SK-N-SH (cell line): ENCODE results near the gene PDE6B. TPM values are rescaled to one million over a fixed set of nuclear protein-coding genes. Genes with fewer than 3 reads are reported as not detected.

ENCODE experiments used
- CTCF ChIA-PET: fragments of 300-600, 350-600 bp; formaldehyde crosslinking; extraction: SDS; loops from one replicate; lab custom pipeline; 2021; lab: Yijun Ruan, JAX
- POLR2A ChIA-PET: fragments of 350-600 bp; sonication (Branson Sonifier 250); formaldehyde crosslinking; extraction: SDS; loops from one replicate; lab custom pipeline; 2020; ENCODE audit warnings: antibody characterized with exemption, inconsistent platforms; lab: Yijun Ruan, JAX
- DNase-seq: peaks from one replicate; pipeline ENCODE4 v3.0.0; 2012
- H2AFZ ChIP-seq: fragments of 200-600 bp; sonication (generic); 2 replicates; pipeline ENCODE4 v1.8.1; 2016; ENCODE audit warnings: antibody characterized with exemption, mild to moderate bottlenecking, low read depth
- H3F3A ChIP-seq: fragments of 200-600 bp; sonication (generic); replicated peaks from 2 replicates; pipeline ENCODE3; 2016; ENCODE audit warnings: antibody characterized with exemption, mild to moderate bottlenecking; ENCODE audit not compliant: insufficient read depth
- H3K27ac ChIP-seq, 2 experiments: fragments of 200-500 bp in 1 of 2; fragments of 200-600 bp in 1 of 2; sonication (Bioruptor generic) in 1 of 2; sonication (generic), shearing (Covaris generic) in 1 of 2; 2 replicates each; pipeline versions ENCODE4 v1.5.1 to v1.6.1; 2014 to 2016; ENCODE audit warnings: low read depth in 2 of 2, inconsistent platforms in 1 of 2, low read length in 1 of 2, mild to moderate bottlenecking in 1 of 2, mixed read lengths in 1 of 2
- H3K27me3 ChIP-seq: fragments of 200-600 bp; sonication (generic), shearing (Covaris generic); 2 replicates; pipeline ENCODE4 v1.6.1; 2016; ENCODE audit warnings: mixed run types; ENCODE audit not compliant: insufficient read depth
- H3K36me3 ChIP-seq, 2 experiments: fragments of 200-500 bp in 1 of 2; fragments of 200-600 bp in 1 of 2; sonication (Bioruptor generic) in 1 of 2; sonication (generic) in 1 of 2; replicated peaks in 1 of 2; 2 replicates each; pipeline versions ENCODE3 to v1.5.1; 2014 to 2016; ENCODE audit warnings: low read length in 1 of 2, mild to moderate bottlenecking in 1 of 2; ENCODE audit not compliant: insufficient read depth in 2 of 2, control insufficient read depth in 1 of 2
- H3K4me1 ChIP-seq, 2 experiments: fragments of 200-500 bp in 1 of 2; fragments of 200-600 bp in 1 of 2; sonication (Bioruptor generic) in 1 of 2; sonication (generic), shearing (Covaris generic) in 1 of 2; 2 replicates each; pipeline versions ENCODE4 v1.5.1 to v1.6.1; 2014 to 2016; ENCODE audit warnings: low read depth in 1 of 2, low read length in 1 of 2, mixed run types in 1 of 2; ENCODE audit not compliant: insufficient read depth in 2 of 2, control insufficient read depth in 1 of 2
- H3K4me2 ChIP-seq: fragments of 200-600 bp; sonication (generic), shearing (Covaris generic); 2 replicates; pipeline ENCODE4 v1.6.1; 2017; ENCODE audit warnings: mixed run types
- H3K4me3 ChIP-seq, 2 experiments: fragments of 200-500 bp in 1 of 2; fragments of 200-600 bp in 1 of 2; sonication (Bioruptor generic) in 1 of 2; sonication (generic), shearing (Covaris generic) in 1 of 2; 2 replicates each; pipeline versions ENCODE4 v1.5.1 to v1.8.1; 2014 to 2016; ENCODE audit warnings: low read depth in 2 of 2, inconsistent platforms in 1 of 2, low read length in 1 of 2, mild to moderate bottlenecking in 1 of 2, mixed read lengths in 1 of 2, moderate library complexity in 1 of 2
- H3K79me2 ChIP-seq: fragments of 200-600 bp; sonication (generic); 2 replicates; pipeline ENCODE4 v1.8.1; 2017; ENCODE audit warnings: mild to moderate bottlenecking; ENCODE audit not compliant: insufficient read depth
- H3K9ac ChIP-seq: fragments of 200-600 bp; sonication (generic); 2 replicates; pipeline ENCODE4 v1.6.1; 2017; ENCODE audit warnings: mixed run types
- H3K9me2 ChIP-seq: fragments of 200-600 bp; sonication (generic); 2 replicates; pipeline ENCODE4 v1.6.1; 2017; ENCODE audit warnings: mixed run types
- H3K9me3 ChIP-seq: fragments of 200-600 bp; sonication (generic); 2 replicates; pipeline ENCODE4 v1.6.1; 2017; ENCODE audit warnings: mixed run types, mild to moderate bottlenecking, moderate library complexity
- H4K20me1 ChIP-seq: fragments of 200-600 bp; sonication (generic); 2 replicates; pipeline ENCODE4 v1.6.1; 2017; ENCODE audit warnings: mild to moderate bottlenecking, mixed run types; ENCODE audit not compliant: insufficient read depth
- CHD2 ChIP-seq: fragments of 150-350 bp; IDR thresholded peaks from 2 replicates; pipeline ENCODE4 v1.6.1; 2018; ENCODE audit warnings: low read length; ENCODE audit not compliant: partially characterized antibody
- CTCF ChIP-seq: fragments of 200-600 bp; sonication (generic); IDR thresholded peaks from 2 replicates; pipeline ENCODE4 v1.6.1; 2017; ENCODE audit warnings: antibody characterized with exemption, mild to moderate bottlenecking, moderate library complexity
- EP300 ChIP-seq, 2 experiments: IDR thresholded peaks; 2 replicates each; pipeline versions ENCODE4 v1.4.0 to v1.6.1; 2012; ENCODE audit warnings: borderline replicate concordance in 1 of 2, low read depth in 1 of 2, low read length in 1 of 2
- FOSL2 ChIP-seq: IDR thresholded peaks from 2 replicates; pipeline ENCODE4 v1.4.0; 2012; ENCODE audit warnings: low read depth, mild to moderate bottlenecking, moderate library complexity, borderline replicate concordance
- FOXM1 ChIP-seq: IDR thresholded peaks from 2 replicates; pipeline ENCODE4 v1.4.0; 2012; ENCODE audit warnings: low read depth, mild to moderate bottlenecking
- GATA2 ChIP-seq: sonication (generic); formaldehyde crosslinking; IDR thresholded peaks from 2 replicates; pipeline ENCODE4 v1.5.0; 2020; ENCODE audit warnings: mild to moderate bottlenecking, missing genetic modification reagents
- IRF3 ChIP-seq: fragments of 150-350 bp; IDR thresholded peaks from 2 replicates; pipeline ENCODE4 v1.6.1; 2016; ENCODE audit warnings: mild to moderate bottlenecking, low read depth, low read length
- JUND ChIP-seq: IDR thresholded peaks from 2 replicates; pipeline ENCODE4 v1.4.0; 2012
- MAX ChIP-seq: IDR thresholded peaks from 2 replicates; pipeline ENCODE4 v1.4.0; 2012; ENCODE audit warnings: low read depth
- NFIC ChIP-seq: IDR thresholded peaks from 2 replicates; pipeline ENCODE4 v1.4.0; 2012; ENCODE audit warnings: borderline replicate concordance
- PBX3 ChIP-seq: IDR thresholded peaks from 2 replicates; pipeline ENCODE4; 2012
- POLR2AphosphoS5 ChIP-seq: IDR thresholded peaks from 2 replicates; pipeline ENCODE4 v1.6.1; 2012; ENCODE audit warnings: low read depth, low read length
- RCOR1 ChIP-seq: fragments of 150-350 bp; IDR thresholded peaks from 2 replicates; pipeline ENCODE4 v1.6.1; 2017; ENCODE audit warnings: antibody characterized with exemption, low read length
- REST ChIP-seq: IDR thresholded peaks from 2 replicates; pipeline ENCODE4 v1.6.1; 2012; ENCODE audit warnings: mild to moderate bottlenecking, low read depth, low read length, moderate library complexity
- RFX5 ChIP-seq: IDR thresholded peaks from 2 replicates; pipeline ENCODE4 v1.6.1; 2012; ENCODE audit warnings: mild to moderate bottlenecking, improper control_type of control experiment, low read length
- RXRA ChIP-seq: IDR thresholded peaks from 2 replicates; pipeline ENCODE4 v1.4.0; 2012; ENCODE audit warnings: low read depth, mild to moderate bottlenecking, borderline replicate concordance
- SIN3A ChIP-seq: IDR thresholded peaks from 2 replicates; pipeline ENCODE4 v1.6.1; 2012; ENCODE audit warnings: low read depth, mild to moderate bottlenecking, low read length, moderate library complexity, borderline replicate concordance
- SMC3 ChIP-seq: IDR thresholded peaks from 2 replicates; pipeline ENCODE4 v1.6.1; 2012; ENCODE audit warnings: low read depth, low read length, improper control_type of control experiment
- TCF12 ChIP-seq: IDR thresholded peaks from 2 replicates; pipeline ENCODE4 v1.4.0; 2012
- USF1 ChIP-seq: IDR thresholded peaks from 2 replicates; pipeline ENCODE4 v1.4.0; 2012; ENCODE audit warnings: low read depth, borderline replicate concordance
- YY1 ChIP-seq: IDR thresholded peaks from 2 replicates; pipeline ENCODE4 v1.4.0; 2012; ENCODE audit warnings: low read depth, mild to moderate bottlenecking
- ZBTB33 ChIP-seq: IDR thresholded peaks from 2 replicates; pipeline ENCODE4 v1.4.0; 2012; ENCODE audit warnings: low read depth, borderline replicate concordance
- WGBS: methylation state at CpG from one replicate; pipeline ENCODE4 v1.1.6; 2017; ENCODE audit warnings: low lambda C conversion rate; 5-methylcytosine and 5-hydroxymethylcytosine counted together
- polyA plus RNA-seq, 3 experiments: library from polyadenylated mRNA; depleted of rRNA; stranded (reverse); fragments of >200 nt; gene quantifications; 2 replicates each; pipeline ENCODE4 v1.2.3, GENCODE V29; 2012

Gene PDE6B
- polyA plus RNA-seq, 1 of the 3 experiments (the other 2 are of a cell fraction), result 1.2 TPM

- H2AFZ ChIP-seq, result no peak overlapping the region
- H3K4me3 ChIP-seq, result peak overlapping the region; percentile 41 to 51; a peak in 3 of 4 replicates
- H3K9me2 ChIP-seq, result no peaks in the 10 kb centered on the region
- peak overlapping the region; percentile 39; the same call in 1 of the 2 replicates for H3K9ac ChIP-seq
- H3K27me3 ChIP-seq, result no peaks in the 10 kb centered on the region
- peak overlapping the region; percentile 82 for H3K4me2 ChIP-seq
- no peaks in the 10 kb centered on the region for H3K79me2 ChIP-seq
- H3K27ac ChIP-seq, result peak overlapping the region in 1 of 2 experiments; percentile 85; a peak in 2 of 4 replicates
- peak; percentile 94 for DNase-seq
- 5% methylated on average over 13 of the region's 62 CpGs for WGBS
- no peaks in the 10 kb centered on the region for H3K9me3 ChIP-seq
- peaks cover 0 to 40% of the 10 kb centered on the region in 2 experiments; a peak in 1 of 4 replicates for H3K4me1 ChIP-seq
- POLR2A ChIA-PET, result interaction anchor here (1.8 kb wide), 1 partner anchor 17 kb away, joined by 5 read pairs; no protein-coding TSS in a partner anchor
- CTCF ChIA-PET, result interaction anchor here (0.8 kb wide), 1 partner anchor 10 kb away, joined by 3 read pairs; no protein-coding TSS in a partner anchor
- H3F3A ChIP-seq, result no peaks in the 10 kb centered on the region
- H4K20me1 ChIP-seq, result no peaks in the 10 kb centered on the region
- H3K36me3 ChIP-seq, result no peaks in the 10 kb centered on the region
- no peak for TF ChIP-seq RXRA
- peak; percentile 20; the same call in 1 of the 2 replicates for TF ChIP-seq POLR2AphosphoS5
- TF ChIP-seq JUND, result no peak
- no peak for TF ChIP-seq USF1
- TF ChIP-seq FOSL2, result no peak
- TF ChIP-seq CTCF, result no peak
- no peak for TF ChIP-seq REST
- TF ChIP-seq SMC3, result no peak
- TF ChIP-seq RCOR1, result no peak
- no peak for TF ChIP-seq GATA2 (CRISPR knock-in tag)
- no peak for TF ChIP-seq EP300 (IDR thresholded peaks at IDR 0.05; ENCODE audit: borderline replicate concordance in 1 of 2, low read depth in 1 of 2, low read length in 1 of 2)
- no peak for TF ChIP-seq FOXM1
- TF ChIP-seq CHD2, result no peak
- TF ChIP-seq IRF3, result no peak
- no peak for TF ChIP-seq ZBTB33
- no peak for TF ChIP-seq TCF12
- TF ChIP-seq NFIC, result no peak
- TF ChIP-seq MAX, result peak; percentile 23; the same call in 1 of the 2 replicates
- TF ChIP-seq YY1, result no peak
- 0 out of 2 replicates have a peak, but pooled peaks have one; percentile 1 for TF ChIP-seq PBX3
- no peak for TF ChIP-seq RFX5
- TF ChIP-seq SIN3A, result no peak
These were observed 55.7 kb downstream of the PDE6B start for GRCh38 chr4:680928-681645.
